Colonic mucosa (tissue), 4 donors: ENCODE measurements around the gene CRIP2. TPM values are rescaled to one million over a fixed set of nuclear protein-coding genes. Genes with fewer than 3 reads are reported as not detected.

Source experiments
- DNase-seq: peaks from one replicate; pipeline ENCODE4 v3.0.0-alpha.2; 2020
- H3K27ac ChIP-seq: fragments of 200-600 bp; one replicate; pipeline ENCODE4 v1.8.0; 2021
- H3K27me3 ChIP-seq: fragments of 200-600 bp; one replicate; pipeline ENCODE4 v1.8.0; 2021
- H3K36me3 ChIP-seq: fragments of 200-600 bp; one replicate; pipeline ENCODE4 v1.8.0; 2021
- H3K4me1 ChIP-seq: fragments of 200-600 bp; one replicate; pipeline ENCODE4 v1.8.0; 2021; ENCODE audit warnings: mild to moderate bottlenecking
- H3K4me3 ChIP-seq: fragments of 200-600 bp; one replicate; pipeline ENCODE4 v1.8.0; 2021
- H3K9ac ChIP-seq, 2 donors: one replicate each; pipeline ENCODE4 v1.7.0; 2013; ENCODE audit warnings: control low read depth in 2 of 2, low read depth in 2 of 2, low read length in 2 of 2
- H3K9me3 ChIP-seq: fragments of 200-600 bp; one replicate; pipeline ENCODE4 v1.8.0; 2021
- CTCF ChIP-seq: fragments of 200-600 bp; IDR thresholded peaks from one replicate; pipeline ENCODE4 v1.8.0; 2022; ENCODE audit warnings: antibody characterized with exemption, mild to moderate bottlenecking
- intact Hi-C: fragments of 100-400 bp; cut with DNase I; formaldehyde crosslinking; loops from one replicate; pipeline ENCODE4 v1.14.1; 2022
- total RNA-seq, 2 donors: library from RNA; stranded (reverse); fragmentation: NEBNext Ultra II Directional in 1 of 2; extraction: Animal tissue kit (Norgen Biotek cat#: 25700) in 1 of 2; gene quantifications; one replicate each; pipeline ENCODE4 v1.2.1, GENCODE V29; 2021
- donor health status: healthy.
- donor health status: DM: no; HTN: no; CAD: no.
- donor health status: DM: no; HTN: no; CAD: no.

Gene CRIP2
- total RNA-seq, 2 donors from 2014 or later, result 11.3 to 20.3 TPM

- DNase-seq, result no peak
- no peaks in the 10 kb centered on the region for H3K36me3 ChIP-seq
- no peak overlapping the region for H3K4me3 ChIP-seq
- no peaks in the 10 kb centered on the region for H3K4me1 ChIP-seq
- no peaks in the 10 kb centered on the region for H3K27me3 ChIP-seq
- intact Hi-C loops, result no loop called here
- H3K9ac ChIP-seq, result no peak overlapping the region
- no peak for TF ChIP-seq CTCF
- no peaks in the 10 kb centered on the region for H3K9me3 ChIP-seq
- H3K27ac ChIP-seq, result no peak overlapping the region
These were observed 24.0 kb downstream of the CRIP2 start for GRCh38 chr14:105498430-105499255.

- Histone ChIP-seq H3K36me3 (no peaks in the 10 kb centered on the region), H3K4me1 (no peaks in the 10 kb centered on the region), H3K4me3 (no peak overlapping the region), H3K27me3 (no peaks in the 10 kb centered on the region), H3K9me3 (no peaks in the 10 kb centered on the region), H3K9ac (no peak overlapping the region), H3K27ac (no peak overlapping the region)
- intact Hi-C loops, result no loop called here
- DNase-seq, result no peak
- TF ChIP-seq CTCF, result no peak
These were observed 24.8 kb downstream of the CRIP2 start for GRCh38 chr14:105499256-105500035.

- H3K4me1 ChIP-seq, result no peaks in the 10 kb centered on the region
- no peak overlapping the region for H3K4me3 ChIP-seq
- H3K36me3 ChIP-seq, result no peaks in the 10 kb centered on the region
- intact Hi-C loops, result no loop called here
- TF ChIP-seq CTCF, result no peak
- H3K27ac ChIP-seq, result no peak overlapping the region
- H3K9me3 ChIP-seq, result no peaks in the 10 kb centered on the region
- no peak for DNase-seq
- H3K9ac ChIP-seq, result no peak overlapping the region
- no peaks in the 10 kb centered on the region for H3K27me3 ChIP-seq
These were observed 25.6 kb downstream of the CRIP2 start for GRCh38 chr14:105500036-105500725.

GRCh38 chr14:105500726-105501101 is 26.1 kb downstream of the CRIP2 start:
- Histone ChIP-seq H3K9ac (no peak overlapping the region), H3K4me3 (no peak overlapping the region), H3K27ac (no peak overlapping the region), H3K9me3 (no peaks in the 10 kb centered on the region), H3K4me1 (no peaks in the 10 kb centered on the region), H3K36me3 (no peaks in the 10 kb centered on the region), H3K27me3 (no peaks in the 10 kb centered on the region)
- intact Hi-C loops, result no loop called here
- DNase-seq, result no peak
- no peak for TF ChIP-seq CTCF

- intact Hi-C loops, result no loop called here
- no peak overlapping the region for H3K4me3 ChIP-seq
- DNase-seq, result no peak
These were observed 27.1 kb downstream of the CRIP2 start for GRCh38 chr14:105501504-105502291.

More at GRCh38 chr14:105501504-105502291, 27.1 kb downstream of the CRIP2 start:
- no peak overlapping the region for H3K27ac ChIP-seq
- no peak overlapping the region for H3K9ac ChIP-seq
- TF ChIP-seq CTCF, result no peak
- no peaks in the 10 kb centered on the region for H3K9me3 ChIP-seq
- no peaks in the 10 kb centered on the region for H3K4me1 ChIP-seq
- H3K36me3 ChIP-seq, result no peaks in the 10 kb centered on the region
- H3K27me3 ChIP-seq, result no peaks in the 10 kb centered on the region
